RWPE1 (cell line): ENCODE measurements around the gene ATXN2.

ENCODE experiments used
- CTCF ChIA-PET: fragments of 350-600 bp; sonication (Branson Sonifier 250); formaldehyde crosslinking; extraction: SDS; loops from one replicate; lab custom pipeline; 2021; lab: Yijun Ruan, JAX
- POLR2A ChIA-PET: fragments of 400-600 bp; formaldehyde crosslinking; extraction: SDS; loops from one replicate; lab custom pipeline; 2020; ENCODE audit warnings: antibody characterized with exemption; ENCODE audit not compliant: low non-redundant PET; lab: Yijun Ruan, JAX
- DNase-seq: peaks from one replicate; pipeline ENCODE4 v3.0.0; 2012; ENCODE audit warnings: low spot score
- H3K27ac ChIP-seq: fragments of 450-650 bp; 2 replicates; pipeline ENCODE4 v1.5.1; 2017
- TF ChIP-seq, protein P1 (sequence below): fragments of 450-650 bp; conservative IDR thresholded peaks from 2 replicates; pipeline ENCODE4 v1.5.1; 2017; ENCODE audit warnings: low read depth, mild to moderate bottlenecking

The ATXN2 gene

DNA sequence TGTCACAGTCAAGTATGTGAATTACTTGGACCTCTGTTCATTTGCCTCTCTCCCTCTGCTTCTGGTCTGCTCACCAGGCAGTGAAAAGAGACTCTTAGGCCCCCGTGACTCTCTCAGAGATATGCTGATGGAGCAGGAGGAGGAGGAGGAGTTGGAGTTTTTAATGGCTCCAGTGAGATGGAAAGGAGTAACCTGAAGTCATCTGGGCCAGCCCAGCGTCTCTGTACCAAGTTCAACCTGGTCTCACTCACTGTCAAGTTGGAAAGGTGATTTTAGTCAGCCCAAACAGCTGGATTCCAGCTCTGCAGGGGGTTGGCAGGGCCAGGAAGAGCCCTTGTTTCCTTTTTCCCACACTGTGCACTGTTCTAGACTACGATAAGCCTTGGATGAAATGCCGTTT, 144.8 kb downstream of the ATXN2 start:
- CTCF ChIA-PET, result interaction anchor here (0.7 to 1.8 kb wide), 4 partner anchors 10 to 57 kb away, joined by 3 to 4 read pairs (median 4); no protein-coding TSS in a partner anchor
- POLR2A ChIA-PET, result no interaction called here
- DNase-seq, result no peak
- H3K27ac ChIP-seq, result peak overlapping the region; percentile 13; the same call in 1 of the 2 replicates
- TF ChIP-seq, protein P1, sequence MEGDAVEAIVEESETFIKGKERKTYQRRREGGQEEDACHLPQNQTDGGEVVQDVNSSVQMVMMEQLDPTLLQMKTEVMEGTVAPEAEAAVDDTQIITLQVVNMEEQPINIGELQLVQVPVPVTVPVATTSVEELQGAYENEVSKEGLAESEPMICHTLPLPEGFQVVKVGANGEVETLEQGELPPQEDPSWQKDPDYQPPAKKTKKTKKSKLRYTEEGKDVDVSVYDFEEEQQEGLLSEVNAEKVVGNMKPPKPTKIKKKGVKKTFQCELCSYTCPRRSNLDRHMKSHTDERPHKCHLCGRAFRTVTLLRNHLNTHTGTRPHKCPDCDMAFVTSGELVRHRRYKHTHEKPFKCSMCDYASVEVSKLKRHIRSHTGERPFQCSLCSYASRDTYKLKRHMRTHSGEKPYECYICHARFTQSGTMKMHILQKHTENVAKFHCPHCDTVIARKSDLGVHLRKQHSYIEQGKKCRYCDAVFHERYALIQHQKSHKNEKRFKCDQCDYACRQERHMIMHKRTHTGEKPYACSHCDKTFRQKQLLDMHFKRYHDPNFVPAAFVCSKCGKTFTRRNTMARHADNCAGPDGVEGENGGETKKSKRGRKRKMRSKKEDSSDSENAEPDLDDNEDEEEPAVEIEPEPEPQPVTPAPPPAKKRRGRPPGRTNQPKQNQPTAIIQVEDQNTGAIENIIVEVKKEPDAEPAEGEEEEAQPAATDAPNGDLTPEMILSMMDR, result no peak

- TF ChIP-seq, protein P1, result no peak
- CTCF ChIA-PET, result interaction anchor here (0.7 to 2.2 kb wide), 4 partner anchors 9 to 57 kb away, joined by 3 to 33 read pairs (median 8); partner anchors contain the start of gene SH2B3
Measured at GRCh38 chr12:111453071-111453989, 145.8 kb downstream of the ATXN2 start.

DNA sequence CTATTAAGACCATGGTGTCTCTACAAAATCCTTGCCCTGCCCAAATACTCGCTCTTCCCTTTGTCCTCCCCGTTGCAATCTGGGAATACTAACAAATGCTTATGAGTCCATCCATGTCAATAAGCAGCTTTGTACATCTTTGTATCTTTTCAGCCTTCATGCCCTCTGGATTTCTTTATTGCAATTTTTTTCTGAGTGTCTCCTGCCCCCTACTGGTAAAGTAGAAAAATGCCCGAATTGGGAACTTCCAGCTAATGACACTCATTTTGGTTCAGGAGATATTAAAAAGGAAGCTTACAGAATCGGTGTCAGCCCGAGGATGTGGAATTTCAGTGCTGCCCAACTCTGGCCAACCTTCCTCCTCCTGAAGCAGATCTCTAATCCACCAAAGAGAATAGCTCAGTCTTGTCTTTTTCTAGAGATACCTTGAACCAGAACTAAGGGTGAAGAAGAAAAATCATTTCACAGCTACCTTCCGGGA, 147.4 kb downstream of the ATXN2 start:
- ChIA-PET CTCF (interaction anchor here (0.5 to 2.2 kb wide), 18 partner anchors 9 to 183 kb away, joined by 3 to 33 read pairs (median 4); partner anchors contain the start of gene SH2B3), POLR2A (no interaction called here)
- DNase-seq, result peak; percentile 26
- TF ChIP-seq, protein P1, result peak; percentile 75
- no peak overlapping the region for H3K27ac ChIP-seq

More at GRCh38 chr12:111453071-111453989, 145.8 kb downstream of the ATXN2 start:
- DNase-seq, result no peak
- H3K27ac ChIP-seq, result peak overlapping the region; percentile 24
- POLR2A ChIA-PET, result no interaction called here

DNA sequence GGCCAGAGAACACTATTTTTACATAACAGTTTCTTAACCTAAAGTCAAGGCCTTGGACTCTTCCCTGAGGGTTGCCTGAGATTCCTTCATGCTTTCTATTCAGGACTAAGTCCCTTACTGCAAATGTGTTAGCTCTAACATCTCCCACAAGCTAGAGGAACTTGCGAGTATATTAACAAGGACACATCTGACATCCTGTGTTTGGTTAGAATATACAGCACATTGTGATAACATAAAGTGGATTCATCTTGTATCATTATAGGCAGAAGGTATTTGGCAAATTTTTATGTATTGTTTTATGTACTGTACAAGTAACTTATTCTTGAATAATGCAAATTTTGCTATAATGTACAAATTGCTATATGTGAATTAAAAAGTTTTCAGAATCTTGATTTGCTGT, 147.9 kb downstream of the ATXN2 start:
- ChIA-PET CTCF (interaction anchor here (0.9 to 3.2 kb wide), 14 partner anchors 16 to 120 kb away, joined by 3 to 33 read pairs (median 6); partner anchors contain the start of gene SH2B3), POLR2A (no interaction called here)
- DNase-seq, result no peak
- H3K27ac ChIP-seq, result no peak overlapping the region
- TF ChIP-seq, protein P1, result no peak

DNA sequence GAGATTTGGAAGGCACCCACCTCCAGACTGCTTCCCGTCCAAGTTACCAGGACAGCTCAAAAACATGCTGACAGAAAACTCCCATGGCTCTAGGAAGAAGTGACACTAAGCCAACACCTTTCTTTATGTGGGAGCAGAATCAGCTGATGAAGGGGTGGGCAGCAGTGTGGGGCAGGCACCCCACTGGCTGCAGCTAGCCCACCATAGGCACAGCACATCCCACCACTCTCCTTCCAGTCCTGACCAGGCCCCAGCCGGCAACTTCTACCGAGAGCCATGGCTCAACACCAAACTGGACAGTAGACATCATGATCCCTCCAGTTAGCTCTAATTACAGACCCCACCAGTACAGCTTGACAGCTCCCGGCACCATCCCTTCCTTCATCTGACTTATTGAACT, 148.4 kb downstream of the ATXN2 start:
- no peak for DNase-seq
- CTCF ChIA-PET, result interaction anchor here (1.6 to 3.2 kb wide), 3 partner anchors 16 to 119 kb away, joined by 8 to 16 read pairs (median 12); no protein-coding TSS in a partner anchor
- TF ChIP-seq, protein P1, result no peak
- H3K27ac ChIP-seq, result no peak overlapping the region
- POLR2A ChIA-PET, result no interaction called here
